Measurements from ENCODE around the gene AUNIP.
A peak's percentile ranks its signal among the peaks of the same experiment; 100 is the strongest.

The AUNIP gene, protein sequence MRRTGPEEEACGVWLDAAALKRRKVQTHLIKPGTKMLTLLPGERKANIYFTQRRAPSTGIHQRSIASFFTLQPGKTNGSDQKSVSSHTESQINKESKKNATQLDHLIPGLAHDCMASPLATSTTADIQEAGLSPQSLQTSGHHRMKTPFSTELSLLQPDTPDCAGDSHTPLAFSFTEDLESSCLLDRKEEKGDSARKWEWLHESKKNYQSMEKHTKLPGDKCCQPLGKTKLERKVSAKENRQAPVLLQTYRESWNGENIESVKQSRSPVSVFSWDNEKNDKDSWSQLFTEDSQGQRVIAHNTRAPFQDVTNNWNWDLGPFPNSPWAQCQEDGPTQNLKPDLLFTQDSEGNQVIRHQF

DNA sequence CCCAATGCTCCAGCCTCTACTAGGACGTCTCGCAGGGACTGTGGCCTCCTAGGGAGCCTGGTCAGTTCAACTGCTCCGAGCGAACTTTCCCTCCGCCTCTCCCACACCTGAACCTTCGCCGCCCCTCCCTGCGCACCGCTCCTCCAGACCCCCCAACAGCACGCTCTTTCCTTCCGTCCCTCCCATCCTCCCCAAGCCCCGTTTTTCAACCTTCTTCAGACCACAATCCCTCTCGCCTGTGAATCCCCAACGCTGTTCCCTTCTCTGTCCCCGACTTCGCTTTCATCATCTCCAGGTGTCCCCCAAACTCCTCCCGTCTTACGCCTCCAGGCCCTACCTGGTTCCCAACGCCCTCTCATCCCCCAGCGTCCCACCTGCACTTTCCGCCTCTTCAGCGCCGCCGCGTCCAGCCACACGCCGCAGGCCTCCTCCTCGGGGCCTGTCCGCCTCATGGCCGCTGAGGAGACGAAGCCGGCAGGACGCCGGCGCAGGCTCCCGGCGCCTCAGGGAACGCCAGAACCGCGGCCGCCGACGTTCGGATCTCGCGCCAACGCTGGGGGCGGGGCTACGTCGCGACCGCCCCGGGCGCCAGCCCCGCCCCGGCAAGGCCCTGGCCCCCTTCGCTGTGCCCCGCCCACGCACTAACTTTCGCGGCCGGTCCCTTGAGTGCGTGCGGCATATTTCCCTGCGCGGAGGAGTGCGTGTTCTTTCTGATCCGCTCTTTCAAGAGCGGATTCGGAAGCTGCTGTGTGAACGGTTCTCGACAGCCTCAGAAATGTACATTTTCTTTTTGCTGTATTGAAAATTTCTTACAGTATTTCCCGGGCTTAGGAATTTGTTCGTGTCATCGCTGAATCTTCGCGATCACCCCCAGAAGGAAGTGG is at the start of gene AUNIP:
AUNIP (minus strand) TSS at position 552 of the 884 bp plus-strand sequence; CDS start at position 452, 100 bp downstream.
- DNase-seq (ENCODE audit: low read depth in 3 of 3), result peak; percentile 83 to 96 (median 84)

DNA sequence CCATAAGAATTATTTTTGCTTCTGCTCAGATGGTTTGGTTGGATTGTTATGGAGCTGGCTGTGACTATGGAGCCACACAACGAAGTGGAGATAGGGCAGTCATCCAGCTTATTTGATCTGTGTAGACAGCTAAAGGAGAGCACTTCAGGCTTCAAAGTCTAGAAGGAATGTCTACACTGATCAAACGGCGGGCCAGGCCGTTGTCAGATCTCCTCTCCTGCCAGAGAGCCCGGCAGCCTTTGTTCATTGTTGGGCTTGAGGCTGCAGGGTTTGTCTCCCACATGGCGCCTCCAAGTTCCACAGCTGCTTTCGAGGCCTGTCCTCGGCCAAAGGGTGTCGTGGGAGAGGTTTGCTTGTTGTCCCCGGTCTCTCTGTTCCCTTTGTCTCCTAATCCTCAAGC is 49.8 kb upstream of the AUNIP start:
- DNase-seq (ENCODE audit: low read depth in 3 of 3), result no peak

DNA sequence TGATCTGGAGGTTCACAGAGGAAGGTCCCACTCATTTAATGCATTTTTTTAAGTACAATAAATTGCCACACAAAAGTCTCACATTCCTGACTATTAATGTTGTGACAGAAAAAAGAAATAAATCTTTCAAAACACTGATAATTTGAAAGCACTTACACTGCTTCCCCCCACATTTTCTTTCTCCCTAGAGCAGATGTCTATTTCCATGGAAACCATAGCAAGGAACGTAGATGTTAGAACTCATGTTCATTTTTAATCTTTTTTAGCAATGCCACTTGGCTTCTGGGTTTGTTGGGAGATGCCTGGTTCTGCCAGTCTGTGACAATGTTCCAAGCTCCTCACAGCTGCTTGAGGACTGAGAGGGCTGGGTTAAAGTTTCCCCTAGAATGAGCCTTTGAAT is 48.9 kb upstream of the AUNIP start:
- no peak for DNase-seq (ENCODE audit: low read depth in 3 of 3)

- no peak for DNase-seq (ENCODE audit: low read depth in 3 of 3)
These were observed 48.3 kb upstream of the AUNIP start for GRCh38 chr1:25907601-25908000.

DNA sequence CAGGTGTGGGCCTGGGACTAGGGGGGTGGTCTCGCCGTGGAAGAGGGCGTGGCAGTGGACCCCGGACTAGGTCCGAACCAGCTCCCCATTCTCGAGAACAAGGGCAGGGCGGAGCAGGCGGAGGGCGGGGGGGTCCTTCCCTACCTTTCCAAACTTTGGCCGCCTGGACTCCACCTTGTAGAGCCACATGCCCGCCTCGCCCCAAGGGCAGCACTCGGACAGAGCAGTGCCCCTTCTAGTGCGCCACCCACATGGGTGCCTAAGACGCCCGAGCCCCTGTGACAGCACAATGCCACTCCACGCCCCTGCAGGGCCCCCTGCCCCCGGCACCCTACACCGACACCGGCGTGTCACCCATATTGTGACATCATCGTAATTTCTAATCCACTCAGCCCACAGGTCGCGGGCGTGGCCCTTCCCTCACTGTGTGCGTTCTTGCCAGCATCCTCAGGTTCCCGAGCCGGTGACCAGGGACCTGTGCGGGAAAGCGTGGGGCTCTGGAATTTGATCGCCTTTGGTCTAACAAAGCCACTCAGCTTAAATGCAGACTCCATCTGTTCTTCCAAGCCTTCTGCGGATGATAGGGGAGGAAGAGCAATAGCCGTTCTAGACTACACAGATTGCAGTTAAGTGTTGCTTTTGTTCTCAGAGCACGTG is 47.5 kb upstream of the AUNIP start:
- no peak for DNase-seq (ENCODE audit: low read depth in 3 of 3)

DNA sequence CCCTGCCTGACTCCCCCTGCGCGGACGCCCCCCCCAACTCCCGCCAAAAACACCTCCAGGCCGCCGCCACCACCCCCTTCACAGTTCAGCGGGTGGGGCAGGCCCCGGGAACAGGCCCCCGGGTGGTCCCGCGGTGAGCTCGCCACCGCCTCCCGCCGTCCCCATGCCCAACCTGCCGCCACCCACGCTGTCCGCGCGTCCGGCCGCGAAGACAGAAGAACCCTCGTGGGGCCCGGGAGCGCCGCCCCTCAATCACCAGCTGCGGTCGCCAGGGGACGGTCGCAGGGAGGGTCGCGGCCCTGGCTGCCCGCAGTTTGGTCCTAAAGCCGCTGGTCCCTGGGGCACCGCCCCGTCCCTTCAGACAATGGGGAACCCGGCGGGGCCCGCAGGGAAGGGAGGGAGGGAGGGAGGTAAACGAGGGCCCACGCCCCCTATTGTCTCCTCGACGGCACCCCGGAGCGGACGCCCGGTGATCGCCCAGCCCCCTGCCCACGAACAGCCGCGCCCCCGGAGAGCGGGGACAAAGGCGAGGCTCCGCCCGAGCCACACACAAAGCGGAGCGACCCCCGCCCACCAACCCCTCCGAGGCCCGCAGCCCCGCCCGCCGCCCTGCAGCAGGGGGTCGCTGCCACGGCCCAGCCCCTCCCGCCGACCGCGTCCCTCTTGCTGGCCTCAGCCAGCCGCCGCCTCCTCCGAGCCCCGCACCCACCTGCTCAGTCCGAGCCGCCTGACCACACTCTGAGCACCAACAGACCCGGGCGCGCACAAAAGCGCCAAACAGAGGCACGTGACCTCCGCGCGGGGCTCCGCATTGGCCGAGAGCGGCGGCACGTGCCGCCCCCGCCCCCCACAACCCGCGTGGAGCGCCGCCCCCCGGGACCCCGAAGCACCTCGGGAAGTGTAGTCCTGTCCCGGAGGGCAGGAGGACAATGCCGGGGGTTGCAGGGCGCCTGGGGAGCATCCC is 46.7 kb upstream of the AUNIP start, which contains the start of gene STMN1:
STMN1 (minus strand) TSS at position 740 of the 964 bp plus-strand sequence. CDS start 1,743 bp downstream, outside the sequence.
- DNase-seq (ENCODE audit: low read depth in 3 of 3), result peak; percentile 77 to 90 (median 88)

DNA sequence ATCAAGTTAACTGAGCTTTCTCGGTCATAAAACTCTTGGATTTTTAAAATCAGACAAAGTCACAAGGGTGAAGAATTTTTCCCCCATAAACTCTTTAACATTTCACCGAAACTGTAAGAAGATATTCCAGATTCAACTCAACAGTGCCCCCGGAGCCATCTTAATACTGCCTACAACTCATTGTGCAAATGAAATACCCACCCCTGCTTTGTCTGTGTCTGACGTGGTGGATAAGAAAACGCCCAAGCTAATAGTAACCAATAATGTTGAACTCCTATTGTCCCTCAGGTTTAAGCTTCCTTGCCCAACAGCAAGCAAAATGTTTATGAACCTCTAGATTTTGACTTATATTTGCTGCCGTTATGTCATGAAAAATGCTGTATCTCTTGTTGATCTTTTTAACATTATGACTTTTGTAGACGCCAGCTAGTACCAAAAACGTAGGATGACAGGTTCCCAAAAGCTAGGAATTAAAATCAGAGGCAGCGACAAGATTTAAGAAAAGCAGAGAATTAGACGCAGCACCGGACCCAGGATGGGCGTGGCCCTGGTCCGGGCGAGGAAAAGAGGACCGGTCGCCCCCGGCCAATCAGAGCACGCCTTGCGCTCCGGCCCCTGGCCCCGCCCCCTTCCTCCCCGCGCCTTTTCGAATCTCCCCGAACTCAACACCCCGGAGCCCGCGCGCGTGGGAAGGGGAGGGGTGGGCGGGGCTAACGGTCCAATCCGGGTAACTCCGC is 45.9 kb upstream of the AUNIP start:
- peak; percentile 93 to 99 (median 93) for DNase-seq (ENCODE audit: low read depth in 3 of 3)

- DNase-seq (ENCODE audit: low read depth in 3 of 3), result no peak
These were observed 44.7 kb upstream of the AUNIP start for GRCh38 chr1:25903986-25904385.

DNA sequence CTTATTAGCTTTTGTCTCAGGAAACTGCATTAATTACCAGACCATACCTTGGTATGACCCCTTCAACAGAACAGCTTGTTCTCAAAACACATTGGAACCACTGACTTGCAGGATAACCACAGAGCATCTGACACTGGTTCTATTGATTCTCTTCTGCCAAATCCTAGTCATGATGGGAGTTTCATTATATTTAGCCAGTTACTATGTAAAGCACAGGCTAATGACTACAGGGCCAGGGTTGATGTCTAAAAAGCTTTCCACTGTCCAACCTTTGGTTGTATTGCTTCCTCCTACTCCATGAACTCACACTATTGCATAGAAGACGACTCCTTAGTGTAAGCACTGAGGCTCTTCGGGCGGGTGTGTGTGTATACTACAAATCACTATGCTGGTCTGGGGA is 43.2 kb upstream of the AUNIP start:
- DNase-seq (ENCODE audit: low read depth in 3 of 3), result no peak

DNA sequence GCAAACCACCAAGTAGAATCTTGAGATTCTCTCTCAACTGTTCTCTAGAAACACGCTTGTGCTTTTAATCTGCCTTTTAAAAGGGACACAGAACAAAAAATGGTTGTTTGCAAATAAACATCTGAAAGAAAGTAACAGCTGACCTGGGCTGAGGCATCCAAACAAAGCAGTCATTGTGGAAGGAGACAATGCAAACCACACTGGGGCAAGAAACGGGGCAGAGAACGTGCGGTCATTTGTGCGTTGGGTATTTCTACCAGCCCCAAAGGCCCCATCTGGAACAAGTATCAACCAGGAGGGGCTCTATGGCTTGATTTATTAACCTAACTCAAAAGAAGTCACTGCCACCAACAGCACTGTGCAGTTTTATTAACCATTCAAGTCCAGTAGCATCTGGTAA is 41.0 kb upstream of the AUNIP start:
- no peak for DNase-seq (ENCODE audit: low read depth in 3 of 3)

- no peak for DNase-seq (ENCODE audit: low read depth in 3 of 3)
These were observed 40.5 kb upstream of the AUNIP start for GRCh38 chr1:25899792-25900191.

DNA sequence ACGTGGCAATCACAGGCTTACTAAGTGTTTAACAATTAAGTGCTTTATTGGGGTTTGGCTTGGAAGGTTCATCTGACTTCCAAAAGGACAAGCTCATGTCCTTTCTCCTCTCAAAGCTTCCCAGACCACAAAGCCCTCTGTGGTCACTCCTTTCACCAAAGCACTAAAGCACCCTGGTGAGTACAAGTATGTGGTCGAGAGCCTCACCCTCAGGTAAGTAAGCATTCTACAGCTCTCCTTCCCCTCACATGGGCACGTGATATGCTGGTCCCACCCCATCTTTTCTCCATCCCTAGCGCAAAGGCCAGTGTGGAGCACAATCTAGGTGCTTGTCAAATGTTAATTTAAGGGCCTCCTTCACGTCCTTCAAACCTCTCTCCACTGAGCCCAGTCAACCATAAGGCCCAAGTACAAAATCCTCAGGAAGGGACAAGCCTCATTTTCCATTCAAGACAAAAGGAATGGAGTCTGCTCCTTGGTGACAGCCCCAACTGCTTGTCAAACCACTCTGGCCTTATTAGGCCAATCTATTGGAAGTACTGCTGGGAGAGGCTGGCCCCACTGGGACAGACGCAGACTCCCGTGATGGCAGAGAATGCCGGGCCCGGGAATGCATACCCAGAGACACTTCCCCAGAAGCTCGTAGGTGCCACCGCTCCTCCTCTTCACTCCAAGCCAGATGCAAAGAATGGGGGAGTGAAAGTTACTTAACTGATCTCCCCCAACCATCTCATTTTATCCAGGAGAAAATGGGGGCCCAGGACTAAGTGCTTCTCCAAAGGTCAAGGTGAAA is 39.2 kb upstream of the AUNIP start:
- no peak for DNase-seq (ENCODE audit: low read depth in 3 of 3)

GRCh38 chr1:25897754-25898153 is 38.5 kb upstream of the AUNIP start:
- no peak for DNase-seq (ENCODE audit: low read depth in 3 of 3)

- DNase-seq (ENCODE audit: low read depth in 3 of 3), result no peak
These were observed 37.0 kb upstream of the AUNIP start for GRCh38 chr1:25896266-25896665.

GRCh38 chr1:25895365-25895990 is 36.2 kb upstream of the AUNIP start:
- peak; percentile 73 to 79 (median 76) for DNase-seq (ENCODE audit: low read depth in 3 of 3)

DNA sequence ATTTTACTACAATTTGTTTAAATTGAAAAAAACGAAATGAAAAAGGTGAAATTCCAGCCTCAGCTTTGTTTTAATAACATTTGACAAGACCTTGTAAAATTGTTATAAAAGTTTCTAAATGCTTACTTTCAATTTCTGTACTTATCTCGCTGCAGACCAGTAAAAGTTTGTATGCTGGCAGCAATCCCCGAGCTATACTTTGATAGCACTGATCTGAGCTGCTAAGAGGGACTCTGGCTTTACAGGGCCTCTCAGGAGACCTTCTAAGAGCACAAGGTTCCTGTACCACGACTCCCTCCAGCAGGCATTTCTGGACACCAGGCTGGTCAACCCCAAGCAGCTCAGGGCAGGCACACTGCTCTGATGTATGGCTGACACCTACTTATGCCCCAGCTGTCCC is 33.9 kb upstream of the AUNIP start:
- DNase-seq (ENCODE audit: low read depth in 3 of 3), result no peak

DNA sequence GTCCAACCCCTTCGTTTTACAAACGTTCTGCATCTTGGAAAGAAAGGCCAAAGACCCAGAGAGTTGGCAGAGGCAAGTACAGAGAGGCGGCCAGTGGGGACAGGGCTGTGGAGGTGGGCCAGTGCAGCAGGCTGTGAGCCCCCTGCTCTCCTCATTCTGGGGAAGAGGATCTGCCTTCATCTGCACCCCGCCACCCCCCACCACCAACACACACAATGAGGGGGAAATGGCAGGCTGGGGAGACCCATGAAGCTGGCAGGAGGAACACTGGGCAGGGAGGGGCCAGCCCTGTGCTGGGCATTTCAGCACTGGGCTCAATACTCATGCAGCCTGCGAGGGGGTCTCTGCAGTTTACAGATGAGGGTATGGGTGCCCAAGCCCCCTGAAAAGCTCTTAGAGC is 32.3 kb upstream of the AUNIP start:
- DNase-seq (ENCODE audit: low read depth in 3 of 3), result no peak

- no peak for DNase-seq (ENCODE audit: low read depth in 3 of 3)
These were observed 31.2 kb upstream of the AUNIP start for GRCh38 chr1:25890239-25891034.

Measured in stimulated activated CD4-positive, alpha-beta T cell treated with anti-CD3 and anti-CD28 coated beads, TNF-alpha, amount 100 ng/mL, for 48 hours (primary cell).